ENCODE data around the gene TTYH3. TPM values are rescaled to one million over a fixed set of nuclear protein-coding genes. Genes with fewer than 3 reads are reported as not detected.

Gene TTYH3
- total RNA-seq, 1 experiment from 2014 or later, result 25.0 TPM

DNA sequence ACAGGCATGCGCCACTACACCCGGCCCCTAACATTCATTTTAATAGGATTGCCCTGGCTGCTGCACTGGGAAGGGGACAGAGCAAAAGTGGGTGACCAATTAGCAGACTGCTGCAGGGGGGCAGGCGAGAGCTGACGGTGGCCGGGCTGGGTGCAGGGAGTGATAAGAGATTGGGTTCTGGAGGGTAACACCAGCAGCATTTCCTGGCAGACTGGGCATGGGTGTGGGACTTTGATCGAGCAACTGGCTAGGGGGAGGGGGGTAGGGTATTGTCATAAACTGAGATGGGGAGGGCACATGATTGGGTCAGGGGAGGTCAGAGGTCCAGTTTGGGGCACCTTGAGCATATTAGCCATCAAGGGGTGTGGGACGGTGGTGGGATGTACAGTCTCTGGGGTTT lies 36.1 kb downstream of the TTYH3 start:
- Histone ChIP-seq H3K27me3 (ENCODE audit: low read length) (no peaks in the 10 kb centered on the region), H3K4me3 (ENCODE audit: low read length) (no peak overlapping the region), H3F3A (ENCODE audit: low read length, unreplicated experiment) (no peaks in the 10 kb centered on the region), H3K27ac (ENCODE audit: low read length) (no peak overlapping the region), H4K20me1 (ENCODE audit: low read length) (no peaks in the 10 kb centered on the region), H3K4me1 (ENCODE audit: insufficient read depth, low read length) (no peaks in the 10 kb centered on the region), H3K9me2 (replicated peaks; ENCODE audit: low read length) (no peaks in the 10 kb centered on the region), H3K79me2 (ENCODE audit: low read length) (no peaks in the 10 kb centered on the region), H3K9ac (ENCODE audit: low read length) (no peak overlapping the region), H3K9me3 (ENCODE audit: low read length) (no peaks in the 10 kb centered on the region), H3K4me2 (ENCODE audit: low read length) (no peak overlapping the region), H2AFZ (ENCODE audit: low read length) (no peak overlapping the region), H3K36me3 (ENCODE audit: low read depth, low read length) (no peaks in the 10 kb centered on the region)
- intact Hi-C loops (cut with micrococcal nuclease), result no loop called here
- ChIA-PET CTCF (no interaction called here), POLR2A (ENCODE audit: unreplicated experiment) (no interaction called here)
- TF ChIP-seq EZH2 (IDR thresholded peaks at IDR 0.05; ENCODE audit: low read length, unreplicated experiment) (no peak), EZH2phosphoT487 (IDR thresholded peaks at IDR 0.05; ENCODE audit: borderline replicate concordance, low read length) (no peak)
- BruUV-seq (replicated peaks), result no TSS peak
- DNase-seq (no peak), ATAC-seq (no peak)

DNA sequence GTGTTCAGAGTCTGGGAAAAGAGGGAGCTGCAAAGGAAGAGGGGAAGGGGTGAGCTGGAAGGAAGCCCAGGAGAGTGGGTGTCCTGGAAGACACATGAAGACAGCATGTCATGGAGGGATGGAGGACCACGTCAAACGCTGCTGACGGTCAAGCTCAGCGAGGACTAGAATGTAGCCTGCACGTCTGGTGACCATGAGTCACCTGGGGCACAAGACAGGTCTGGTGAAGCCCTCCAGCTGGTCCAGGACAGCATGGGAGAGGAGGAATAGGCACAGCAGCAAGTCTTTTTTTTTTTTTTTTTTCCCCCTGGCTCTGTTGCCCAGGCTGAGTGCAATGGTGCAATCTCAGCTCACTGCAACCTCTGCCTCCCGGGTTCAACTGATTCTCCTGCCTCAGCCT lies 36.6 kb downstream of the TTYH3 start:
- H3K9me3 ChIP-seq (ENCODE audit: low read length), result no peaks in the 10 kb centered on the region
- H3F3A ChIP-seq (ENCODE audit: low read length, unreplicated experiment), result no peaks in the 10 kb centered on the region
- CTCF ChIA-PET, result no interaction called here
- no peak overlapping the region for H3K9ac ChIP-seq (ENCODE audit: low read length)
- no peaks in the 10 kb centered on the region for H4K20me1 ChIP-seq (ENCODE audit: low read length)
- POLR2A ChIA-PET (ENCODE audit: unreplicated experiment), result no interaction called here
- intact Hi-C loops (cut with micrococcal nuclease), result no loop called here
- H3K4me3 ChIP-seq (ENCODE audit: low read length), result no peak overlapping the region
- no peak overlapping the region for H3K27ac ChIP-seq (ENCODE audit: low read length)
- H3K27me3 ChIP-seq (ENCODE audit: low read length), result no peaks in the 10 kb centered on the region
- ATAC-seq (no peak), DNase-seq (no peak)
- no peak overlapping the region for H3K4me2 ChIP-seq (ENCODE audit: low read length)
- no peaks in the 10 kb centered on the region for H3K36me3 ChIP-seq (ENCODE audit: low read depth, low read length)
- no peaks in the 10 kb centered on the region for H3K4me1 ChIP-seq (ENCODE audit: insufficient read depth, low read length)
- no peak overlapping the region for H2AFZ ChIP-seq (ENCODE audit: low read length)
- no peaks in the 10 kb centered on the region for H3K9me2 ChIP-seq (replicated peaks; ENCODE audit: low read length)
- no TSS peak for BruUV-seq (replicated peaks)
- TF ChIP-seq, protein P1, sequence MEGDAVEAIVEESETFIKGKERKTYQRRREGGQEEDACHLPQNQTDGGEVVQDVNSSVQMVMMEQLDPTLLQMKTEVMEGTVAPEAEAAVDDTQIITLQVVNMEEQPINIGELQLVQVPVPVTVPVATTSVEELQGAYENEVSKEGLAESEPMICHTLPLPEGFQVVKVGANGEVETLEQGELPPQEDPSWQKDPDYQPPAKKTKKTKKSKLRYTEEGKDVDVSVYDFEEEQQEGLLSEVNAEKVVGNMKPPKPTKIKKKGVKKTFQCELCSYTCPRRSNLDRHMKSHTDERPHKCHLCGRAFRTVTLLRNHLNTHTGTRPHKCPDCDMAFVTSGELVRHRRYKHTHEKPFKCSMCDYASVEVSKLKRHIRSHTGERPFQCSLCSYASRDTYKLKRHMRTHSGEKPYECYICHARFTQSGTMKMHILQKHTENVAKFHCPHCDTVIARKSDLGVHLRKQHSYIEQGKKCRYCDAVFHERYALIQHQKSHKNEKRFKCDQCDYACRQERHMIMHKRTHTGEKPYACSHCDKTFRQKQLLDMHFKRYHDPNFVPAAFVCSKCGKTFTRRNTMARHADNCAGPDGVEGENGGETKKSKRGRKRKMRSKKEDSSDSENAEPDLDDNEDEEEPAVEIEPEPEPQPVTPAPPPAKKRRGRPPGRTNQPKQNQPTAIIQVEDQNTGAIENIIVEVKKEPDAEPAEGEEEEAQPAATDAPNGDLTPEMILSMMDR (conservative IDR thresholded peaks at IDR 0.05; ENCODE audit: low read depth, low read length), result no peak
- TF ChIP-seq EZH2phosphoT487 (IDR thresholded peaks at IDR 0.05; ENCODE audit: borderline replicate concordance, low read length) (no peak), EZH2 (IDR thresholded peaks at IDR 0.05; ENCODE audit: low read length, unreplicated experiment) (no peak)
- H3K79me2 ChIP-seq (ENCODE audit: low read length), result no peaks in the 10 kb centered on the region

DNA sequence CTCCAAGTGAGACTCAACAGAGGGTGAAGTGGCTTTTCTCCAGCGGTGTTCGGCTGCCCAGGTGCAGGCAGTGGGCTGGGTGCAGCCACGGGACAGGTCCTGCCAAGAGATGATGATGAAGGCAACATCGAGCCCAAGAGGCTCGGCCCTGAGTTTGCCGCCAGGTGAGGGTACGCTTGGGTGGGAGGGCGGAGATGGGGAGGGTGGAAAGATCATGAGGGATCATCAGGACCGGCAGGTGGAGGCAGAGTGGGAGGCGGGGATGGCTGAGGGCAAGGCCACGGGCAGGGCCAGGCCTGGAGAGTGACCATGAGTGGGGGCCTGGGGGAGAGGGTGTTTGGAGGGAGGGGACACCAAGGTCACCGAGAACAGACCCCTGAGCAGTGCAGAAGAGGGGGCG lies 38.4 kb downstream of the TTYH3 start:
- POLR2A ChIA-PET (ENCODE audit: unreplicated experiment), result no interaction called here
- Histone ChIP-seq H3K9ac (ENCODE audit: low read length) (no peak overlapping the region), H2AFZ (ENCODE audit: low read length) (no peak overlapping the region), H3K4me3 (ENCODE audit: low read length) (no peak overlapping the region), H3K4me1 (ENCODE audit: insufficient read depth, low read length) (no peaks in the 10 kb centered on the region), H3K79me2 (ENCODE audit: low read length) (no peaks in the 10 kb centered on the region), H4K20me1 (ENCODE audit: low read length) (no peaks in the 10 kb centered on the region), H3K27me3 (ENCODE audit: low read length) (no peaks in the 10 kb centered on the region), H3K4me2 (ENCODE audit: low read length) (no peak overlapping the region), H3K27ac (ENCODE audit: low read length) (no peak overlapping the region), H3K9me2 (replicated peaks; ENCODE audit: low read length) (no peaks in the 10 kb centered on the region), H3K9me3 (ENCODE audit: low read length) (no peaks in the 10 kb centered on the region), H3K36me3 (ENCODE audit: low read depth, low read length) (no peaks in the 10 kb centered on the region), H3F3A (ENCODE audit: low read length, unreplicated experiment) (no peaks in the 10 kb centered on the region)
- no TSS peak for BruUV-seq (replicated peaks)
- DNase-seq, result no peak
- CTCF ChIA-PET, result interaction anchor here (1.8 kb wide), 1 partner anchor 40 kb away, joined by 7 read pairs; no protein-coding TSS in a partner anchor
- intact Hi-C loops (cut with micrococcal nuclease), result no loop called here
- no peak for ATAC-seq
- TF ChIP-seq EZH2 (IDR thresholded peaks at IDR 0.05; ENCODE audit: low read length, unreplicated experiment) (no peak), EZH2phosphoT487 (IDR thresholded peaks at IDR 0.05; ENCODE audit: borderline replicate concordance, low read length) (no peak)
- TF ChIP-seq, protein P1 (conservative IDR thresholded peaks at IDR 0.05; ENCODE audit: low read depth, low read length), result no peak
